Trophoblast cell (in vitro differentiated cells and primary cell): Measurements from ENCODE around the gene REEP1.
A peak's percentile ranks its signal among the peaks of the same experiment; 100 is the strongest.

Experiments used
- DNase-seq, 2 donors: peaks; one replicate each; pipeline ENCODE4 v3.0.0-alpha.2; 2016
- H2AFZ ChIP-seq: 2 replicates; pipeline ENCODE4 v1.6.1; 2013; ENCODE audit warnings: low read length, moderate library complexity, mild to moderate bottlenecking; ENCODE audit not compliant: insufficient read depth, poor library complexity
- H2AK5ac ChIP-seq: 2 replicates; pipeline ENCODE4 v1.6.1; 2013; ENCODE audit warnings: mild to moderate bottlenecking, low read length
- H2BK120ac ChIP-seq: 2 replicates; pipeline ENCODE4 v1.6.1; 2013; ENCODE audit warnings: low read length, mild to moderate bottlenecking, moderate library complexity; ENCODE audit not compliant: insufficient read depth, poor library complexity
- H2BK12ac ChIP-seq: 2 replicates; pipeline ENCODE4 v1.6.1; 2013; ENCODE audit warnings: mild to moderate bottlenecking, low read length, moderate library complexity
- H2BK5ac ChIP-seq: 2 replicates; pipeline ENCODE4 v1.6.1; 2013; ENCODE audit warnings: low read length, low read depth, moderate library complexity, mild to moderate bottlenecking; ENCODE audit not compliant: poor library complexity
- H3K14ac ChIP-seq: 2 replicates; pipeline ENCODE4 v1.6.1; 2013; ENCODE audit warnings: mild to moderate bottlenecking, low read length
- H3K18ac ChIP-seq: 2 replicates; pipeline ENCODE4 v1.6.1; 2013; ENCODE audit warnings: mild to moderate bottlenecking, low read length
- H3K23ac ChIP-seq: 2 replicates; pipeline ENCODE4 v1.6.1; 2013; ENCODE audit warnings: low read length
- H3K27ac ChIP-seq: 2 replicates; pipeline ENCODE4 v1.5.1; 2013; ENCODE audit warnings: low read depth, mild to moderate bottlenecking, inconsistent platforms, low read length, moderate library complexity
- H3K27me3 ChIP-seq: 2 replicates; pipeline ENCODE4 v1.6.1; 2013; ENCODE audit warnings: inconsistent platforms, mild to moderate bottlenecking, low read length, moderate library complexity; ENCODE audit not compliant: insufficient read depth
- H3K36me3 ChIP-seq, 2 experiments: 1 replicate in 1 of 2; 2 replicates in 1 of 2; pipeline ENCODE4 v1.6.1; 2013; ENCODE audit warnings: low read length in 2 of 2, mild to moderate bottlenecking in 2 of 2, moderate library complexity in 1 of 2; ENCODE audit not compliant: insufficient read depth in 2 of 2, control insufficient read depth in 1 of 2
- H3K4ac ChIP-seq: 2 replicates; pipeline ENCODE4 v1.6.1; 2013; ENCODE audit warnings: low read depth, mild to moderate bottlenecking, low read length, moderate library complexity
- H3K4me1 ChIP-seq, 2 experiments: 1 replicate in 1 of 2; 2 replicates in 1 of 2; pipeline ENCODE4 v1.6.1; 2013; ENCODE audit warnings: low read length in 2 of 2, mild to moderate bottlenecking in 2 of 2, moderate library complexity in 1 of 2; ENCODE audit not compliant: insufficient read depth in 2 of 2, control insufficient read depth in 1 of 2
- H3K4me2 ChIP-seq: 2 replicates; pipeline ENCODE4 v1.6.1; 2013; ENCODE audit warnings: inconsistent platforms, mild to moderate bottlenecking, low read length, moderate library complexity
- H3K4me3 ChIP-seq: 2 replicates; pipeline ENCODE4 v1.5.1; 2013; ENCODE audit warnings: mild to moderate bottlenecking, low read depth, low read length, inconsistent platforms
- H3K79me1 ChIP-seq: one replicate; pipeline ENCODE4 v1.6.1; 2013; ENCODE audit warnings: low read length
- H3K79me2 ChIP-seq: 2 replicates; pipeline ENCODE4 v1.6.1; 2013; ENCODE audit warnings: low read length, mild to moderate bottlenecking; ENCODE audit not compliant: control insufficient read depth, insufficient read depth, poor library complexity
- H3K9ac ChIP-seq: 2 replicates; pipeline ENCODE4 v1.6.1; 2013; ENCODE audit warnings: mild to moderate bottlenecking, low read length
- H3K9me3 ChIP-seq: 2 replicates; pipeline ENCODE4 v1.6.1; 2013; ENCODE audit warnings: low read depth, mild to moderate bottlenecking, control low read depth, inconsistent platforms, low read length; ENCODE audit not compliant: insufficient read depth
- H4K12ac ChIP-seq: 2 replicates; pipeline ENCODE4 v1.6.1; 2013; ENCODE audit warnings: low read depth, mild to moderate bottlenecking, low read length, moderate library complexity
- H4K8ac ChIP-seq: 2 replicates; pipeline ENCODE4 v1.6.1; 2013; ENCODE audit warnings: low read depth, mild to moderate bottlenecking, low read length, moderate library complexity
- H4K91ac ChIP-seq: one replicate; pipeline ENCODE4 v1.6.1; 2013; ENCODE audit warnings: low read depth, mild to moderate bottlenecking, low read length, moderate library complexity
- WGBS: extraction: QIAGEN DNeasy Blood & Tissue Kit; methylation state at CpG from one replicate; pipeline ENCODE4 v1.1.7; 2013; ENCODE audit warnings: missing lambda C conversion rate; ENCODE audit not compliant: insufficient read length, insufficient coverage; ENCODE audit errors: extremely low coverage; 5-methylcytosine and 5-hydroxymethylcytosine counted together

The REEP1 gene

GRCh38 chr2:86300496-86300895, 36.9 kb downstream of the REEP1 start:
- no peaks in the 10 kb centered on the region for H3K79me2 ChIP-seq
- no peak overlapping the region for H3K23ac ChIP-seq
- no peaks in the 10 kb centered on the region for H3K79me1 ChIP-seq
- H3K4me3 ChIP-seq, result no peak overlapping the region
- no CpG with 5 or more reads among the region's 3 CpGs for WGBS
- H4K12ac ChIP-seq, result no peak overlapping the region
- H2AFZ ChIP-seq, result no peak overlapping the region
- H3K18ac ChIP-seq, result no peak overlapping the region
- H3K4ac ChIP-seq, result no peak overlapping the region
- no peak overlapping the region for H3K27ac ChIP-seq
- no peak overlapping the region for H3K9ac ChIP-seq
- no peak overlapping the region for H4K91ac ChIP-seq
- no peaks in the 10 kb centered on the region for H3K4me1 ChIP-seq
- no peak overlapping the region for H2AK5ac ChIP-seq
- H2BK12ac ChIP-seq, result no peak overlapping the region
- H2BK5ac ChIP-seq, result no peak overlapping the region
- no peak overlapping the region for H2BK120ac ChIP-seq
- no peak overlapping the region for H4K8ac ChIP-seq
- no peak overlapping the region for H3K14ac ChIP-seq
- no peak for DNase-seq
- no peaks in the 10 kb centered on the region for H3K27me3 ChIP-seq
- peaks cover 2% of the 10 kb centered on the region for H3K9me3 ChIP-seq
- H3K4me2 ChIP-seq, result no peak overlapping the region
- H3K36me3 ChIP-seq, result no peaks in the 10 kb centered on the region

- Histone ChIP-seq H3K14ac (no peak overlapping the region), H3K4me1 (no peaks in the 10 kb centered on the region), H3K4me3 (no peak overlapping the region), H3K36me3 (no peaks in the 10 kb centered on the region), H2BK5ac (no peak overlapping the region), H3K79me2 (no peaks in the 10 kb centered on the region), H2BK12ac (no peak overlapping the region), H3K9me3 (peaks cover 2% of the 10 kb centered on the region), H4K91ac (no peak overlapping the region), H3K27ac (no peak overlapping the region), H3K18ac (no peak overlapping the region), H3K4ac (no peak overlapping the region), H4K8ac (no peak overlapping the region), H3K4me2 (no peak overlapping the region), H3K9ac (no peak overlapping the region), H4K12ac (no peak overlapping the region), H3K79me1 (no peaks in the 10 kb centered on the region), H2BK120ac (no peak overlapping the region), H3K23ac (no peak overlapping the region), H2AK5ac (no peak overlapping the region), H2AFZ (no peak overlapping the region), H3K27me3 (no peaks in the 10 kb centered on the region)
- WGBS, result no CpG with 5 or more reads among the region's 11 CpGs
- DNase-seq, result peak in 1 of 2 donors; percentile 44
Measured at GRCh38 chr2:86298411-86299390, 38.7 kb downstream of the REEP1 start.

GRCh38 chr2:86297382-86298147, 39.9 kb downstream of the REEP1 start:
- no peak for DNase-seq
- H3K4me3 ChIP-seq, result no peak overlapping the region
- WGBS, result no CpG with 5 or more reads among the region's 5 CpGs

GRCh38 chr2:86296947-86297346, 40.5 kb downstream of the REEP1 start:
- peak overlapping the region; percentile 14 for H3K4me3 ChIP-seq
- H3K27ac ChIP-seq, result no peak overlapping the region
- H3K4me1 ChIP-seq, result no peaks in the 10 kb centered on the region
- DNase-seq, result no peak
- no peak overlapping the region for H2BK120ac ChIP-seq
- H3K23ac ChIP-seq, result no peak overlapping the region
- H4K91ac ChIP-seq, result no peak overlapping the region
- no peak overlapping the region for H2AK5ac ChIP-seq
- H3K27me3 ChIP-seq, result no peaks in the 10 kb centered on the region
- no peak overlapping the region for H2BK12ac ChIP-seq
- no peak overlapping the region for H3K9ac ChIP-seq
- H3K79me2 ChIP-seq, result no peaks in the 10 kb centered on the region
- H4K12ac ChIP-seq, result no peak overlapping the region
- H3K4me2 ChIP-seq, result no peak overlapping the region
- no peaks in the 10 kb centered on the region for H3K36me3 ChIP-seq
- no peaks in the 10 kb centered on the region for H3K79me1 ChIP-seq
- H3K4ac ChIP-seq, result no peak overlapping the region
- peaks cover 2% of the 10 kb centered on the region for H3K9me3 ChIP-seq
- no peak overlapping the region for H2BK5ac ChIP-seq
- WGBS, result no CpG with 5 or more reads among the region's 6 CpGs
- H3K18ac ChIP-seq, result no peak overlapping the region
- no peak overlapping the region for H3K14ac ChIP-seq
- no peak overlapping the region for H4K8ac ChIP-seq
- H2AFZ ChIP-seq, result no peak overlapping the region

More at GRCh38 chr2:86297382-86298147, 39.9 kb downstream of the REEP1 start:
- Histone ChIP-seq H3K36me3 (no peaks in the 10 kb centered on the region), H3K27me3 (no peaks in the 10 kb centered on the region), H4K8ac (no peak overlapping the region), H3K18ac (no peak overlapping the region), H3K9me3 (peaks cover 2% of the 10 kb centered on the region), H3K27ac (no peak overlapping the region), H3K4me2 (no peak overlapping the region), H3K79me1 (no peaks in the 10 kb centered on the region), H4K91ac (no peak overlapping the region), H3K79me2 (no peaks in the 10 kb centered on the region), H2BK120ac (no peak overlapping the region), H2BK5ac (no peak overlapping the region), H3K14ac (no peak overlapping the region), H3K9ac (no peak overlapping the region), H3K4me1 (no peaks in the 10 kb centered on the region), H4K12ac (no peak overlapping the region), H2AFZ (no peak overlapping the region), H3K4ac (no peak overlapping the region), H2AK5ac (no peak overlapping the region), H2BK12ac (no peak overlapping the region), H3K23ac (no peak overlapping the region)
